WTC11 (cell line): ENCODE data around the gene MYRF. TPM values are rescaled to one million over a fixed set of nuclear protein-coding genes. Genes with fewer than 3 reads are reported as not detected.

Source experiments
- ATAC-seq: fragments of 200-7000 bp; cut with Tn5 transposase; 2 replicates; pipeline ENCODE4 v1.10.0; 2021; ENCODE audit warnings: mild to moderate bottlenecking, moderate library complexity
- CTCF ChIA-PET: fragments of 300-600 bp; sonication (Branson Sonifier 250); formaldehyde crosslinking; loops from one replicate; lab custom pipeline; 2021; ENCODE audit warnings: antibody characterized with exemption; lab: Charles Lee
- POLR2A ChIA-PET: fragments of 350-600 bp; sonication (Branson Sonifier 250); formaldehyde crosslinking; loops from one replicate; lab custom pipeline; 2021; ENCODE audit warnings: antibody characterized with exemption; lab: Charles Lee
- DNase-seq: peaks from one replicate; pipeline ENCODE4 v3.0.0; 2021; ENCODE audit warnings: low spot score
- H3K27ac Mint-ChIP-seq: 2 replicates; pipeline ENCODE4 v1.8.0; 2021; ENCODE audit warnings: mixed read lengths
- H3K27me3 Mint-ChIP-seq: 2 replicates; pipeline ENCODE4 v1.8.0; 2021; ENCODE audit warnings: low read depth, mild to moderate bottlenecking, moderate library complexity, mixed read lengths
- H3K36me3 Mint-ChIP-seq: 2 replicates; pipeline ENCODE4 v1.8.0; 2021; ENCODE audit warnings: mixed read lengths
- H3K4me1 Mint-ChIP-seq: 2 replicates; pipeline ENCODE4 v1.8.0; 2022; ENCODE audit warnings: mixed read lengths
- H3K4me3 Mint-ChIP-seq: 2 replicates; pipeline ENCODE4 v1.8.0; 2021; ENCODE audit warnings: mild to moderate bottlenecking, moderate library complexity, mixed read lengths
- H3K9me3 Mint-ChIP-seq: 2 replicates; pipeline ENCODE4 v1.8.0; 2021; ENCODE audit warnings: mixed read lengths
- ARID4B ChIP-seq: sonication (generic); formaldehyde crosslinking; IDR thresholded peaks from 2 replicates; pipeline ENCODE4 v1.8.0; 2023; ENCODE audit warnings: missing genetic modification reagents, mild to moderate bottlenecking, borderline replicate concordance
- ATF3 ChIP-seq: sonication (generic); formaldehyde crosslinking; conservative IDR thresholded peaks from 2 replicates; pipeline ENCODE4 v1.8.1; 2022; ENCODE audit warnings: mild to moderate bottlenecking, missing genetic modification reagents
- ATF6 ChIP-seq: sonication (generic); formaldehyde crosslinking; IDR thresholded peaks from 2 replicates; pipeline ENCODE4 v1.8.1; 2023; ENCODE audit warnings: mild to moderate bottlenecking, missing genetic modification reagents
- CREB1 ChIP-seq: sonication (generic); formaldehyde crosslinking; IDR thresholded peaks from 2 replicates; pipeline ENCODE4 v1.8.0; 2023; ENCODE audit warnings: mild to moderate bottlenecking, missing genetic modification reagents
- CREM ChIP-seq: sonication (generic); formaldehyde crosslinking; IDR thresholded peaks from 2 replicates; pipeline ENCODE4 v1.8.1; 2022; ENCODE audit warnings: mild to moderate bottlenecking, missing genetic modification reagents, moderate library complexity
- GRHL2 ChIP-seq: fragments of 250-450 bp; sonication (Bioruptor Pico); IDR thresholded peaks from 2 replicates; pipeline ENCODE4 v1.8.0; 2022; ENCODE audit warnings: mild to moderate bottlenecking, moderate library complexity; ENCODE audit not compliant: insufficient replicate concordance, severe bottlenecking
- GTF2I ChIP-seq: fragments of 250-450 bp; sonication (Bioruptor Pico); conservative IDR thresholded peaks from 2 replicates; pipeline ENCODE4 v1.4.0; 2021; ENCODE audit warnings: mild to moderate bottlenecking
- JAZF1 ChIP-seq: fragments of 250-450 bp; sonication (Bioruptor Pico); IDR thresholded peaks from 2 replicates; pipeline ENCODE4 v1.9.0; 2021; ENCODE audit warnings: moderate library complexity, mild to moderate bottlenecking, inconsistent platforms
- MAX ChIP-seq: sonication (generic); formaldehyde crosslinking; IDR thresholded peaks from 2 replicates; pipeline ENCODE4 v1.8.0; 2022; ENCODE audit warnings: mild to moderate bottlenecking, missing genetic modification reagents
- NFYB ChIP-seq: sonication (generic); formaldehyde crosslinking; conservative IDR thresholded peaks from 2 replicates; pipeline ENCODE4 v1.8.0; 2022; ENCODE audit warnings: low read depth, missing genetic modification reagents
- SMAD3 ChIP-seq: sonication (generic); formaldehyde crosslinking; IDR thresholded peaks from 2 replicates; pipeline ENCODE4 v1.8.0; 2022; ENCODE audit warnings: missing genetic modification reagents, mild to moderate bottlenecking, borderline replicate concordance
- SMAD4 ChIP-seq: sonication (generic); formaldehyde crosslinking; IDR thresholded peaks from 2 replicates; pipeline ENCODE4 v1.8.0; 2022; ENCODE audit warnings: mild to moderate bottlenecking, missing genetic modification reagents
- TEAD4 ChIP-seq: sonication (generic); formaldehyde crosslinking; IDR thresholded peaks from 2 replicates; pipeline ENCODE4 v1.8.0; 2022; ENCODE audit warnings: mild to moderate bottlenecking, missing genetic modification reagents
- ZNF317 ChIP-seq: sonication (generic); formaldehyde crosslinking; IDR thresholded peaks from 2 replicates; pipeline ENCODE4 v1.8.1; 2023; ENCODE audit warnings: low read depth, mild to moderate bottlenecking, moderate library complexity, missing genetic modification reagents, borderline replicate concordance
- ZNF423 ChIP-seq: fragments of 250-450 bp; sonication (Bioruptor Pico); IDR thresholded peaks from 2 replicates; pipeline ENCODE4 v2.1.2; 2022; ENCODE audit warnings: mild to moderate bottlenecking, moderate library complexity
- ZNF512 ChIP-seq: sonication (generic); formaldehyde crosslinking; IDR thresholded peaks from 2 replicates; pipeline ENCODE4 v1.8.1; 2022; ENCODE audit warnings: missing genetic modification reagents, borderline replicate concordance
- total RNA-seq: library from RNA; stranded (reverse); gene quantifications from 3 replicates; pipeline ENCODE4 v1.2.3, GENCODE V29; 2021
- TF ChIP-seq, protein P1 (sequence below): fragments of 250-450 bp; sonication (Bioruptor Pico); IDR thresholded peaks from 2 replicates; pipeline ENCODE4 v1.9.0; 2021; ENCODE audit warnings: moderate library complexity, mild to moderate bottlenecking, inconsistent platforms, borderline replicate concordance
- TF ChIP-seq, protein P2 (sequence below): sonication (generic); formaldehyde crosslinking; IDR thresholded peaks from 2 replicates; pipeline ENCODE4 v1.8.1; 2022; ENCODE audit warnings: low read depth, mild to moderate bottlenecking, moderate library complexity, missing genetic modification reagents, borderline replicate concordance
- TF ChIP-seq, protein P3 (sequence below): sonication (generic); formaldehyde crosslinking; IDR thresholded peaks from 2 replicates; pipeline ENCODE4 v1.8.1; 2023; ENCODE audit warnings: mild to moderate bottlenecking, missing genetic modification reagents
- TF ChIP-seq, protein P4 (sequence below): sonication (generic); formaldehyde crosslinking; IDR thresholded peaks from 2 replicates; pipeline ENCODE4 v1.8.1; 2022; ENCODE audit warnings: mild to moderate bottlenecking, missing genetic modification reagents, moderate library complexity, borderline replicate concordance

MYRF gene
- total RNA-seq, 1 experiment from 2014 or later = 5.9 TPM

- ATAC-seq (no peak), DNase-seq (no peak)
- Mint-ChIP-seq H3K36me3 (no peaks in the 10 kb centered on the region), H3K9me3 (no peaks in the 10 kb centered on the region), H3K27ac (no peak overlapping the region), H3K4me1 (peaks cover 10% of the 10 kb centered on the region), H3K27me3 (peaks cover 22% of the 10 kb centered on the region), H3K4me3 (no peak overlapping the region)
- POLR2A ChIA-PET = no interaction called here
- TF ChIP-seq CREM (CRISPR knock-in tag) (no peak), ZNF512 (CRISPR knock-in tag) (no peak), SMAD4 (CRISPR knock-in tag) (no peak), ZNF423 (CRISPR knock-in tag) (no peak)
- TF ChIP-seq, protein P1, sequence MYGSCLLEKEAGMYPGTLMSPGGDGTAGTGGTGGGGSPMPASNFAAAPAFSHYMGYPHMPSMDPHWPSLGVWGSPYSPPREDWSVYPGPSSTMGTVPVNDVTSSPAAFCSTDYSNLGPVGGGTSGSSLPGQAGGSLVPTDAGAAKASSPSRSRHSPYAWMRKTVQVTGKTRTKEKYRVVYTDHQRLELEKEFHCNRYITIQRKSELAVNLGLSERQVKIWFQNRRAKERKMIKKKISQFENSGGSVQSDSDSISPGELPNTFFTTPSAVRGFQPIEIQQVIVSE (CRISPR knock-in tag) = no peak
- CTCF ChIA-PET = interaction anchor here (0.6 to 6.4 kb wide), 45 partner anchors 10 to 360 kb away, joined by 3 to 175 read pairs (median 7); partner anchors contain the start of genes FADS1, FEN1 and TMEM258
Measured at GRCh38 chr11:61747967-61748285, 4.5 kb upstream of the MYRF start.

DNA sequence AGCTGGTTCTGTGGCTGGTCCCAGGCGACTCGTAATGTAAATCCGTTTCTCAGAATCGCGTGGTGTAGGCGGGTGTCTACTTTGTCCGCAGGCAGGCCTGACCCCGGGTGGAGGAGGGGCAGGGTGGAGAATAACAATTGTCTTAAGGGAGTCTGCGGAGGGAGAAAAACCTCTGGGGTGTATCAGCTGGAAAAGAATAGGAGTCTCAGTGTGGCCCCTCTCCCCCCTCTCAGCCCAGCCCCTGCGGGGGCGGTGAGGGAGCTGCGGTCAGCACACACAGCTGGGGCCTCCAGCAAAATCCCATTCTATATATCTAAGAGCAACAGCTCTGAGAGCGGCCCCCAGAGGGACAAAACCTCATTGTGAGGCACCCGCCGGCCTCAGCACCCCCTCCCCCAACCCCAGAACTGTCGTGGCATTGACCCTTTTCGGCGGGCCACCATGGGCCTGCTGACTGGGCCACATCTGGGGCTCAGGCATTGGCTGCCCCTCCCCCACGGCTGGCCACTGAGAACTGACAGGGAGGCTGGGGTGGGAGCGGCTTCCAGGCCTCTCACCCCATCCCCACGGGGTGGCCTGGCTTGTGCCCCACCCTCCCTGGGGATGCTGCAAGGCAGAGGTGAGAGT is 2.7 kb upstream of the MYRF start:
- peaks cover 37% of the 10 kb centered on the region for H3K27me3 Mint-ChIP-seq
- no peak overlapping the region for H3K27ac Mint-ChIP-seq
- no peak for ATAC-seq
- POLR2A ChIA-PET = no interaction called here
- H3K4me1 Mint-ChIP-seq = peaks cover 15% of the 10 kb centered on the region
- no peak for TF ChIP-seq TEAD4 (CRISPR knock-in tag)
- no peak for TF ChIP-seq ATF6 (CRISPR knock-in tag)
- TF ChIP-seq, protein P2, sequence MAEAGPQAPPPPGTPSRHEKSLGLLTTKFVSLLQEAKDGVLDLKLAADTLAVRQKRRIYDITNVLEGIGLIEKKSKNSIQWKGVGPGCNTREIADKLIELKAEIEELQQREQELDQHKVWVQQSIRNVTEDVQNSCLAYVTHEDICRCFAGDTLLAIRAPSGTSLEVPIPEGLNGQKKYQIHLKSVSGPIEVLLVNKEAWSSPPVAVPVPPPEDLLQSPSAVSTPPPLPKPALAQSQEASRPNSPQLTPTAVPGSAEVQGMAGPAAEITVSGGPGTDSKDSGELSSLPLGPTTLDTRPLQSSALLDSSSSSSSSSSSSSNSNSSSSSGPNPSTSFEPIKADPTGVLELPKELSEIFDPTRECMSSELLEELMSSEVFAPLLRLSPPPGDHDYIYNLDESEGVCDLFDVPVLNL (CRISPR knock-in tag) = no peak
- TF ChIP-seq SMAD3 (CRISPR knock-in tag) = no peak
- no peak for TF ChIP-seq GRHL2 (CRISPR knock-in tag)
- no peak for TF ChIP-seq SMAD4 (CRISPR knock-in tag)
- no peak for TF ChIP-seq MAX (CRISPR knock-in tag)
- no peak for TF ChIP-seq NFYB
- TF ChIP-seq JAZF1 (CRISPR knock-in tag) = no peak
- no peak for TF ChIP-seq ZNF317
- TF ChIP-seq, protein P3, sequence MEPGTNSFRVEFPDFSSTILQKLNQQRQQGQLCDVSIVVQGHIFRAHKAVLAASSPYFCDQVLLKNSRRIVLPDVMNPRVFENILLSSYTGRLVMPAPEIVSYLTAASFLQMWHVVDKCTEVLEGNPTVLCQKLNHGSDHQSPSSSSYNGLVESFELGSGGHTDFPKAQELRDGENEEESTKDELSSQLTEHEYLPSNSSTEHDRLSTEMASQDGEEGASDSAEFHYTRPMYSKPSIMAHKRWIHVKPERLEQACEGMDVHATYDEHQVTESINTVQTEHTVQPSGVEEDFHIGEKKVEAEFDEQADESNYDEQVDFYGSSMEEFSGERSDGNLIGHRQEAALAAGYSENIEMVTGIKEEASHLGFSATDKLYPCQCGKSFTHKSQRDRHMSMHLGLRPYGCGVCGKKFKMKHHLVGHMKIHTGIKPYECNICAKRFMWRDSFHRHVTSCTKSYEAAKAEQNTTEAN = no peak
- no peak for TF ChIP-seq ATF3
- TF ChIP-seq, protein P4, sequence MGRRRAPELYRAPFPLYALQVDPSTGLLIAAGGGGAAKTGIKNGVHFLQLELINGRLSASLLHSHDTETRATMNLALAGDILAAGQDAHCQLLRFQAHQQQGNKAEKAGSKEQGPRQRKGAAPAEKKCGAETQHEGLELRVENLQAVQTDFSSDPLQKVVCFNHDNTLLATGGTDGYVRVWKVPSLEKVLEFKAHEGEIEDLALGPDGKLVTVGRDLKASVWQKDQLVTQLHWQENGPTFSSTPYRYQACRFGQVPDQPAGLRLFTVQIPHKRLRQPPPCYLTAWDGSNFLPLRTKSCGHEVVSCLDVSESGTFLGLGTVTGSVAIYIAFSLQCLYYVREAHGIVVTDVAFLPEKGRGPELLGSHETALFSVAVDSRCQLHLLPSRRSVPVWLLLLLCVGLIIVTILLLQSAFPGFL (CRISPR knock-in tag) = no peak
- TF ChIP-seq ARID4B (CRISPR knock-in tag) = no peak
- no peak for TF ChIP-seq GTF2I (CRISPR knock-in tag)
- no peak for TF ChIP-seq CREB1
- TF ChIP-seq, all 79 proteins: peak for 0
- no peaks in the 10 kb centered on the region for H3K36me3 Mint-ChIP-seq
- H3K4me3 Mint-ChIP-seq = no peak overlapping the region
- CTCF ChIA-PET = interaction anchor here (0.7 to 6.4 kb wide), 16 partner anchors 10 to 267 kb away, joined by 3 to 175 read pairs (median 4); partner anchors contain the start of genes FEN1 and TMEM258
- DNase-seq = peak; percentile 46
- no peaks in the 10 kb centered on the region for H3K9me3 Mint-ChIP-seq
